Measurements from ENCODE around the gene ARPC2. TPM values are rescaled to one million over a fixed set of nuclear protein-coding genes. Genes with fewer than 3 reads are reported as not detected.

Gene ARPC2
- total and polyA plus RNA-seq, 5 donors from 2014 or later, result 540 to 1,050 (median 811) TPM

GRCh38 chr2:218266316-218266979, 49.5 kb downstream of the ARPC2 start:
- H3K27me3 Mint-ChIP-seq, result no peaks in the 10 kb centered on the region
- H3K4me3 Mint-ChIP-seq, result peak overlapping the region in 2 of 4 donors; percentile 47 to 73
- Histone ChIP-seq H3K36me3 (ENCODE audit: control insufficient read depth, insufficient read depth, low read length) (peaks cover 36% of the 10 kb centered on the region), H3K27me3 (ENCODE audit: control insufficient read depth, insufficient read depth, low read length) (no peaks in the 10 kb centered on the region), H3K4me3 (ENCODE audit: low read depth, low read length) (no peak overlapping the region), H3K9me3 (ENCODE audit: control insufficient read depth in 2 of 2, low read length in 2 of 2) (no peaks in the 10 kb centered on the region), H3K27ac (ENCODE audit: insufficient read depth, low read length, poor library complexity, severe bottlenecking) (no peak overlapping the region), H3K4me1 (ENCODE audit: control insufficient read depth, insufficient read depth, low read length, poor library complexity, severe bottlenecking) (peaks cover 21% of the 10 kb centered on the region)
- H3K27ac Mint-ChIP-seq, result peak overlapping the region in 2 of 3 donors; percentile 71 to 87
- H3K36me3 Mint-ChIP-seq, result peaks cover 21% of the 10 kb centered on the region
- no peak for ATAC-seq (ENCODE audit: low read depth in 2 of 2)
- no peak for DNase-seq
- peaks cover 0 to 1% (median 0%) of the 10 kb centered on the region in 7 donors for H3K9me3 Mint-ChIP-seq
- H3K4me1 Mint-ChIP-seq, result peaks cover 4 to 37% (median 22%) of the 10 kb centered on the region in 4 donors

- H3K36me3 ChIP-seq (ENCODE audit: control insufficient read depth, insufficient read depth, low read length), result peaks cover 38% of the 10 kb centered on the region
- H3K4me3 Mint-ChIP-seq, result peak overlapping the region; percentile 36 to 73 (median 49)
These were observed 50.3 kb downstream of the ARPC2 start for GRCh38 chr2:218267259-218267658.

GRCh38 chr2:218269900-218270720, 53.1 kb downstream of the ARPC2 start, which contains the start of the genes AAMP and PNKD:
Gene AAMP, minus strand, starts transcription at chr2:218270137. Its CDS starts 51 bp downstream, at chr2:218270086.
Gene PNKD, plus strand, starts transcription at chr2:218270519. Its CDS starts 17 bp downstream, at chr2:218270536.
- DNase-seq (peak; percentile 100), ATAC-seq (ENCODE audit: low read depth in 2 of 2) (peak; percentile 93 to 95)
- no peaks in the 10 kb centered on the region for H3K9me3 Mint-ChIP-seq
- peaks cover 4 to 57% (median 42%) of the 10 kb centered on the region in 4 donors for H3K4me1 Mint-ChIP-seq
- peaks cover 30% of the 10 kb centered on the region for H3K36me3 Mint-ChIP-seq
- Histone ChIP-seq H3K27me3 (ENCODE audit: control insufficient read depth, insufficient read depth, low read length) (no peaks in the 10 kb centered on the region), H3K4me3 (ENCODE audit: low read depth, low read length) (peak within 1 kb of the TSS; percentile 93), H3K36me3 (ENCODE audit: control insufficient read depth, insufficient read depth, low read length) (peaks cover 43% of the 10 kb centered on the region), H3K4me1 (ENCODE audit: control insufficient read depth, insufficient read depth, low read length, poor library complexity, severe bottlenecking) (peaks cover 39% of the 10 kb centered on the region), H3K27ac (ENCODE audit: insufficient read depth, low read length, poor library complexity, severe bottlenecking) (peak within 1 kb of the TSS; percentile 80), H3K9me3 (ENCODE audit: control insufficient read depth in 2 of 2, low read length in 2 of 2) (no peaks in the 10 kb centered on the region)
- peak within 1 kb of the TSS; percentile 90 to 94 (median 92) for H3K27ac Mint-ChIP-seq
- H3K4me3 Mint-ChIP-seq, result peak within 1 kb of the TSS; percentile 88 to 95 (median 93)
- H3K27me3 Mint-ChIP-seq, result no peaks in the 10 kb centered on the region

More at GRCh38 chr2:218267259-218267658, 50.3 kb downstream of the ARPC2 start:
- Histone ChIP-seq H3K4me3 (ENCODE audit: low read depth, low read length) (no peak overlapping the region), H3K27ac (ENCODE audit: insufficient read depth, low read length, poor library complexity, severe bottlenecking) (no peak overlapping the region), H3K27me3 (ENCODE audit: control insufficient read depth, insufficient read depth, low read length) (no peaks in the 10 kb centered on the region), H3K9me3 (ENCODE audit: control insufficient read depth in 2 of 2, low read length in 2 of 2) (no peaks in the 10 kb centered on the region), H3K4me1 (ENCODE audit: control insufficient read depth, insufficient read depth, low read length, poor library complexity, severe bottlenecking) (peaks cover 30% of the 10 kb centered on the region)
- Mint-ChIP-seq H3K36me3 (peaks cover 21% of the 10 kb centered on the region), H3K27me3 (no peaks in the 10 kb centered on the region), H3K27ac (peak overlapping the region in 1 of 3 donors; percentile 87), H3K9me3 (peaks cover 0 to 1% (median 0%) of the 10 kb centered on the region in 7 donors), H3K4me1 (peaks cover 4 to 45% (median 31%) of the 10 kb centered on the region in 4 donors)
- DNase-seq (no peak), ATAC-seq (ENCODE audit: low read depth in 2 of 2) (no peak)

GRCh38 chr2:218270721-218271486, 53.9 kb downstream of the ARPC2 start:
- Histone ChIP-seq H3K36me3 (ENCODE audit: control insufficient read depth, insufficient read depth, low read length) (peaks cover 47% of the 10 kb centered on the region), H3K4me1 (ENCODE audit: control insufficient read depth, insufficient read depth, low read length, poor library complexity, severe bottlenecking) (peaks cover 43% of the 10 kb centered on the region), H3K27me3 (ENCODE audit: control insufficient read depth, insufficient read depth, low read length) (no peaks in the 10 kb centered on the region), H3K27ac (ENCODE audit: insufficient read depth, low read length, poor library complexity, severe bottlenecking) (peak overlapping the region; percentile 56), H3K4me3 (ENCODE audit: low read depth, low read length) (peak overlapping the region; percentile 93), H3K9me3 (ENCODE audit: control insufficient read depth in 2 of 2, low read length in 2 of 2) (no peaks in the 10 kb centered on the region)
- Mint-ChIP-seq H3K9me3 (no peaks in the 10 kb centered on the region), H3K4me3 (peak overlapping the region; percentile 88 to 95 (median 93)), H3K36me3 (peaks cover 29% of the 10 kb centered on the region), H3K27ac (peak overlapping the region; percentile 34 to 90 (median 67)), H3K27me3 (no peaks in the 10 kb centered on the region), H3K4me1 (peaks cover 4 to 55% (median 42%) of the 10 kb centered on the region in 4 donors)
- DNase-seq (no peak), ATAC-seq (ENCODE audit: low read depth in 2 of 2) (no peak)

DNA sequence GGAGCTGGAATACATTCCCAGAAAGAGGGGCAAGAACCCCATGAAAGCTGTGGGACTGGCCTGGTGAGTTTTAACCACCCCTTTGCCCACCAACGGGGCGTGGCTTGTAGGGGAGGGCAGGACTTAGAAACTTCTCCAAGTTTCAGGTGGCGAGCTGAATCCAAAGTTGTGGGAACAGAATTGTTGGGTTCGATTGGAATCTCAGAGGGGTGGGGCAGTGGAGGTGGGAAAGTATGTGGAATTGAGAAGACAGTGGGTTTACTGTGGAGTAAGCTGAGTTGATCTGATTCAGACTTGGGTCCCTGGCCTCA, 54.5 kb downstream of the ARPC2 start:
- peak overlapping the region; percentile 70 to 93 (median 90) for H3K4me3 Mint-ChIP-seq
- peak overlapping the region; percentile 0 for H3K4me3 ChIP-seq (ENCODE audit: low read depth, low read length)
- ATAC-seq (ENCODE audit: low read depth in 2 of 2) (no peak), DNase-seq (no peak)
- no peaks in the 10 kb centered on the region for H3K9me3 Mint-ChIP-seq
- H3K27me3 Mint-ChIP-seq, result no peaks in the 10 kb centered on the region
- peak overlapping the region; percentile 26 for H3K27ac ChIP-seq (ENCODE audit: insufficient read depth, low read length, poor library complexity, severe bottlenecking)
- no peaks in the 10 kb centered on the region for H3K9me3 ChIP-seq (ENCODE audit: control insufficient read depth in 2 of 2, low read length in 2 of 2)
- peaks cover 27% of the 10 kb centered on the region for H3K36me3 Mint-ChIP-seq
- no peaks in the 10 kb centered on the region for H3K27me3 ChIP-seq (ENCODE audit: control insufficient read depth, insufficient read depth, low read length)
- H3K36me3 ChIP-seq (ENCODE audit: control insufficient read depth, insufficient read depth, low read length), result peaks cover 48% of the 10 kb centered on the region
- H3K27ac Mint-ChIP-seq, result peak overlapping the region in 2 of 3 donors; percentile 82 to 90
- peaks cover 4 to 53% (median 42%) of the 10 kb centered on the region in 4 donors for H3K4me1 Mint-ChIP-seq
- H3K4me1 ChIP-seq (ENCODE audit: control insufficient read depth, insufficient read depth, low read length, poor library complexity, severe bottlenecking), result peaks cover 43% of the 10 kb centered on the region

GRCh38 chr2:218271865-218272530, 55.0 kb downstream of the ARPC2 start:
- peaks cover 32% of the 10 kb centered on the region for H3K36me3 Mint-ChIP-seq
- H3K4me3 ChIP-seq (ENCODE audit: low read depth, low read length), result peak overlapping the region; percentile 0

More at GRCh38 chr2:218271865-218272530, 55.0 kb downstream of the ARPC2 start:
- DNase-seq, result no peak
- H3K4me3 Mint-ChIP-seq, result peak overlapping the region; percentile 70 to 93 (median 90)
- Histone ChIP-seq H3K36me3 (ENCODE audit: control insufficient read depth, insufficient read depth, low read length) (peaks cover 48% of the 10 kb centered on the region), H3K9me3 (ENCODE audit: control insufficient read depth in 2 of 2, low read length in 2 of 2) (no peaks in the 10 kb centered on the region), H3K4me1 (ENCODE audit: control insufficient read depth, insufficient read depth, low read length, poor library complexity, severe bottlenecking) (peaks cover 43% of the 10 kb centered on the region), H3K27me3 (ENCODE audit: control insufficient read depth, insufficient read depth, low read length) (no peaks in the 10 kb centered on the region), H3K27ac (ENCODE audit: insufficient read depth, low read length, poor library complexity, severe bottlenecking) (peak overlapping the region; percentile 26)
- no peak for ATAC-seq (ENCODE audit: low read depth in 2 of 2)
- H3K9me3 Mint-ChIP-seq, result no peaks in the 10 kb centered on the region
- no peaks in the 10 kb centered on the region for H3K27me3 Mint-ChIP-seq
- H3K4me1 Mint-ChIP-seq, result peaks cover 4 to 54% (median 42%) of the 10 kb centered on the region in 4 donors
- H3K27ac Mint-ChIP-seq, result peak overlapping the region; percentile 12 to 90 (median 82)

Data from CD4-positive, CD25-positive, alpha-beta regulatory T cell (primary cell).